ENCODE measurements around the gene CPNE9. TPM values are rescaled to one million over a fixed set of nuclear protein-coding genes. Genes with fewer than 3 reads are reported as not detected.

Gene CPNE9
- total RNA-seq, 1 experiment from 2014 or later, result not detected

DNA sequence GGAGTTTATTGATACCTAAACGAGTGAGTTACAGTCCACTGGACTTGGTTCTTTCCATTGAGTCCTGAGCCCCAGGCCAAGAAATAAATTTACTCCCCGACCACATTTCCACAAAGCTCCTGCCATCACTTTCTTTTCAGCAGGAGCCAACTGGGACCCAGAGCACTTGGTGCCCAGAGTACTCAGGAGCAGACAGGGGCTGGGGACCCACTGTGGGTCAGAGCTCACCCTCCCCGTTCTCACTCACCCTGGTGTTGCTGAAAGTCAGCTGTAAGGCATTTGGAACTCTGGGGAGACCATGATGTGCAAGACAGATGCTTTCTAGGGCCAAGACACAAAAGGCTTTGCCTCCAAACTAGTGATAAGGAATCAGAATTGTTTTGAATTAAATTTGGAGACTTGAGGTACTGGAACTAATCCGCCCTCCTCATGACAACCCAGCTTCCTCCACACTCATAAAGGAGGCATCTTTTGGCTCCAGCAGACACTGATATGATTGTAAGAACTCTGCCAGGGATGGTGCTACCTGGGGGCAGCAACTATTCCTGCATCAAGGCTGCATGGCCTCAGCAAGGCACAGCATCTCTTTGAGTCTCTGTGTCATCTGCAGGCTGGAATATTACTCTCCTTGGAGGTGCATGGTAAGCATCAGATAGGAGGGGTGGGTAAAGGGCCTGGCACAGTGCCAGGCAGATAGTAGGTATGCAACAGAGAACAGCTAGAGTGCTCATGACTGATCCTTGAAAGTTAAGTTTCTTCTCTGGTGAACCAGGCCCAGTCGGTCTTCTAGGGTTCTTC, 73.5 kb downstream of the CPNE9 start:
- TF ChIP-seq, protein P1, sequence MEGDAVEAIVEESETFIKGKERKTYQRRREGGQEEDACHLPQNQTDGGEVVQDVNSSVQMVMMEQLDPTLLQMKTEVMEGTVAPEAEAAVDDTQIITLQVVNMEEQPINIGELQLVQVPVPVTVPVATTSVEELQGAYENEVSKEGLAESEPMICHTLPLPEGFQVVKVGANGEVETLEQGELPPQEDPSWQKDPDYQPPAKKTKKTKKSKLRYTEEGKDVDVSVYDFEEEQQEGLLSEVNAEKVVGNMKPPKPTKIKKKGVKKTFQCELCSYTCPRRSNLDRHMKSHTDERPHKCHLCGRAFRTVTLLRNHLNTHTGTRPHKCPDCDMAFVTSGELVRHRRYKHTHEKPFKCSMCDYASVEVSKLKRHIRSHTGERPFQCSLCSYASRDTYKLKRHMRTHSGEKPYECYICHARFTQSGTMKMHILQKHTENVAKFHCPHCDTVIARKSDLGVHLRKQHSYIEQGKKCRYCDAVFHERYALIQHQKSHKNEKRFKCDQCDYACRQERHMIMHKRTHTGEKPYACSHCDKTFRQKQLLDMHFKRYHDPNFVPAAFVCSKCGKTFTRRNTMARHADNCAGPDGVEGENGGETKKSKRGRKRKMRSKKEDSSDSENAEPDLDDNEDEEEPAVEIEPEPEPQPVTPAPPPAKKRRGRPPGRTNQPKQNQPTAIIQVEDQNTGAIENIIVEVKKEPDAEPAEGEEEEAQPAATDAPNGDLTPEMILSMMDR (IDR thresholded peaks at IDR 0.05; ENCODE audit: insufficient read depth in 1 of 2, low read depth in 1 of 2, low read length in 1 of 2, severe bottlenecking in 1 of 2, unreplicated experiment in 1 of 2), result no peak

GRCh38 chr3:9777694-9778021, 74.0 kb downstream of the CPNE9 start:
- H3K4me1 Mint-ChIP-seq (ENCODE audit: low read depth, unreplicated experiment), result no peaks in the 10 kb centered on the region
- H3K36me3 Mint-ChIP-seq (ENCODE audit: insufficient read depth, unreplicated experiment), result peaks cover 6% of the 10 kb centered on the region
- CTCF ChIA-PET, result no interaction called here
- intact Hi-C loops (cut with micrococcal nuclease; ENCODE audit: unreplicated experiment), result no loop called here
- BruUV-seq (replicated peaks), result no TSS peak
- no peaks in the 10 kb centered on the region; the same call in 1 of the 2 replicates for H3K36me3 ChIP-seq (ENCODE audit: control insufficient read depth, insufficient read depth, low read length)
- H3K9me3 Mint-ChIP-seq (ENCODE audit: unreplicated experiment), result no peaks in the 10 kb centered on the region
- H3K27me3 Mint-ChIP-seq (ENCODE audit: insufficient read depth, unreplicated experiment), result no peaks in the 10 kb centered on the region
- H3K9me3 ChIP-seq, result no peaks in the 10 kb centered on the region
- H3K4me3 ChIP-seq (ENCODE audit: low read depth, low read length), result no peak overlapping the region
- no peak overlapping the region for H3K27ac Mint-ChIP-seq (ENCODE audit: unreplicated experiment)
- POLR2A ChIA-PET, result interaction anchor here (0.5 kb wide), 1 partner anchor 19 kb away, joined by 8 read pairs; no protein-coding TSS in a partner anchor
- no peaks in the 10 kb centered on the region for H3K27me3 ChIP-seq (replicated peaks; ENCODE audit: control insufficient read depth, insufficient read depth, low read length)
- DNase-seq, result no peak
- TF ChIP-seq, protein P1 (IDR thresholded peaks at IDR 0.05; ENCODE audit: insufficient read depth in 1 of 2, low read depth in 1 of 2, low read length in 1 of 2, severe bottlenecking in 1 of 2, unreplicated experiment in 1 of 2), result no peak
- H3K4me1 ChIP-seq, result no peaks in the 10 kb centered on the region
- no peak overlapping the region for H3K4me3 Mint-ChIP-seq (ENCODE audit: unreplicated experiment)

More for the DNA sequence above, 73.5 kb downstream of the CPNE9 start:
- intact Hi-C loops (cut with micrococcal nuclease; ENCODE audit: unreplicated experiment), result no loop called here
- no peak for DNase-seq
- H3K9me3 Mint-ChIP-seq (ENCODE audit: unreplicated experiment), result no peaks in the 10 kb centered on the region
- ChIA-PET CTCF (interaction anchor here (0.5 kb wide), 1 partner anchor 215 kb away, joined by 4 read pairs; no protein-coding TSS in a partner anchor), POLR2A (no interaction called here)
- no peaks in the 10 kb centered on the region for H3K9me3 ChIP-seq
- H3K4me1 ChIP-seq, result no peaks in the 10 kb centered on the region
- H3K4me1 Mint-ChIP-seq (ENCODE audit: low read depth, unreplicated experiment), result no peaks in the 10 kb centered on the region
- no peaks in the 10 kb centered on the region for H3K36me3 ChIP-seq (ENCODE audit: control insufficient read depth, insufficient read depth, low read length)
- H3K4me3 Mint-ChIP-seq (ENCODE audit: unreplicated experiment), result no peak overlapping the region
- peaks cover under 1% of the 10 kb centered on the region for H3K36me3 Mint-ChIP-seq (ENCODE audit: insufficient read depth, unreplicated experiment)
- no peaks in the 10 kb centered on the region for H3K27me3 Mint-ChIP-seq (ENCODE audit: insufficient read depth, unreplicated experiment)
- no peak overlapping the region for H3K27ac Mint-ChIP-seq (ENCODE audit: unreplicated experiment)
- no peak overlapping the region for H3K4me3 ChIP-seq (ENCODE audit: low read depth, low read length)
- no peaks in the 10 kb centered on the region for H3K27me3 ChIP-seq (replicated peaks; ENCODE audit: control insufficient read depth, insufficient read depth, low read length)
- BruUV-seq (replicated peaks), result no TSS peak

GRCh38 chr3:9778143-9779074, 74.8 kb downstream of the CPNE9 start:
- Histone ChIP-seq H3K27me3 (replicated peaks; ENCODE audit: control insufficient read depth, insufficient read depth, low read length) (no peaks in the 10 kb centered on the region), H3K4me3 (ENCODE audit: low read depth, low read length) (no peak overlapping the region), H3K36me3 (ENCODE audit: control insufficient read depth, insufficient read depth, low read length) (no peaks in the 10 kb centered on the region; the same call in 1 of the 2 replicates), H3K9me3 (no peaks in the 10 kb centered on the region), H3K4me1 (no peaks in the 10 kb centered on the region)
- POLR2A ChIA-PET, result interaction anchor here (0.5 to 1.2 kb wide), 2 partner anchors 14 to 19 kb away, joined by 3 to 8 read pairs; partner anchors contain the start of gene ARPC4
- TF ChIP-seq, protein P1 (IDR thresholded peaks at IDR 0.05; ENCODE audit: insufficient read depth in 1 of 2, low read depth in 1 of 2, low read length in 1 of 2, severe bottlenecking in 1 of 2, unreplicated experiment in 1 of 2), result no peak
- no TSS peak for BruUV-seq (replicated peaks)
- CTCF ChIA-PET, result no interaction called here
- H3K27ac Mint-ChIP-seq (ENCODE audit: unreplicated experiment), result no peak overlapping the region
- no peaks in the 10 kb centered on the region for H3K9me3 Mint-ChIP-seq (ENCODE audit: unreplicated experiment)
- no peak for DNase-seq
- no peaks in the 10 kb centered on the region for H3K4me1 Mint-ChIP-seq (ENCODE audit: low read depth, unreplicated experiment)
- no peaks in the 10 kb centered on the region for H3K27me3 Mint-ChIP-seq (ENCODE audit: insufficient read depth, unreplicated experiment)
- no peak overlapping the region for H3K4me3 Mint-ChIP-seq (ENCODE audit: unreplicated experiment)
- intact Hi-C loops (cut with micrococcal nuclease; ENCODE audit: unreplicated experiment), result no loop called here
- peaks cover 12% of the 10 kb centered on the region for H3K36me3 Mint-ChIP-seq (ENCODE audit: insufficient read depth, unreplicated experiment)
